ENCODE measurements around the gene DOP1B.

The DOP1B gene

GRCh38 chr21:36156815-36157670 is at the start of gene DOP1B:
DOP1B (plus strand) TSS chr21:36156824; CDS start chr21:36164734, 7,910 bp downstream.
- Histone ChIP-seq H3K4me1 (ENCODE audit: control insufficient read depth, insufficient read depth, low read length) (peaks cover 6% of the 10 kb centered on the region), H3K36me3 (ENCODE audit: control insufficient read depth, insufficient read depth, low read length) (no peaks in the 10 kb centered on the region), H3K27me3 (ENCODE audit: control insufficient read depth, insufficient read depth, low read length) (no peaks in the 10 kb centered on the region), H3K27ac (ENCODE audit: low read depth, low read length) (peak within 1 kb of the TSS; percentile 75), H3K9ac (ENCODE audit: low read length) (peak within 1 kb of the TSS; percentile 94), H3K4me3 (ENCODE audit: low read length) (peak within 1 kb of the TSS; percentile 94)

GRCh38 chr21:36109868-36110267 is 46.8 kb upstream of the DOP1B start:
- H3K27me3 ChIP-seq (ENCODE audit: control insufficient read depth, insufficient read depth, low read length): no peaks in the 10 kb centered on the region
- H3K36me3 ChIP-seq (ENCODE audit: control insufficient read depth, insufficient read depth, low read length): no peaks in the 10 kb centered on the region
- H3K9ac ChIP-seq (ENCODE audit: low read length): no peak overlapping the region
- H3K4me1 ChIP-seq (ENCODE audit: control insufficient read depth, insufficient read depth, low read length): no peaks in the 10 kb centered on the region
- no peak overlapping the region for H3K4me3 ChIP-seq (ENCODE audit: low read length)
- no peak overlapping the region for H3K27ac ChIP-seq (ENCODE audit: low read depth, low read length)

DNA sequence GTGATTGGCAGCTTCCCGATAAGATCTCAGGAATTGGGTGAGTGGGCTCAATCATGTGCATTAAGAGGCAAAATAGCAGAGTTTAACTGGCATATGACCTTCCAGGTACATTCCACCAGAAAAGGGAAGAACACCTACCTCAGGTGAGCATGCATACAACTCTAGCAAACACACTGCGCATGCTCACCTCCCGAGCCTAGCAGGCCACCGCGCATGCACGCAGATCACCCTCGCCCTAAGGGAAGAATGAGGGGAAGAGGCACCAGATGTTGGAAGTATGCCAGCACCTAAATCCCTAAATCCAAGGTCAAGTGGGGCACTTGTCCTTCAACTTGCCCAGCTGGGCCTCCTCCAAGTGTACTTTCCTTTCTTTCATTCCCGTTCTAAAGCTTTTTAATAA is 45.4 kb upstream of the DOP1B start:
- Histone ChIP-seq H3K27ac (ENCODE audit: low read depth, low read length) (no peak overlapping the region), H3K36me3 (ENCODE audit: control insufficient read depth, insufficient read depth, low read length) (no peaks in the 10 kb centered on the region), H3K4me3 (ENCODE audit: low read length) (no peak overlapping the region), H3K4me1 (ENCODE audit: control insufficient read depth, insufficient read depth, low read length) (no peaks in the 10 kb centered on the region), H3K9ac (ENCODE audit: low read length) (no peak overlapping the region), H3K27me3 (ENCODE audit: control insufficient read depth, insufficient read depth, low read length) (no peaks in the 10 kb centered on the region)

- no peak overlapping the region for H3K9ac ChIP-seq (ENCODE audit: low read length)
- no peaks in the 10 kb centered on the region for H3K27me3 ChIP-seq (ENCODE audit: control insufficient read depth, insufficient read depth, low read length)
- H3K4me1 ChIP-seq (ENCODE audit: control insufficient read depth, insufficient read depth, low read length): no peaks in the 10 kb centered on the region
- peak overlapping the region; percentile 7 for H3K4me3 ChIP-seq (ENCODE audit: low read length)
- H3K36me3 ChIP-seq (ENCODE audit: control insufficient read depth, insufficient read depth, low read length): no peaks in the 10 kb centered on the region
- H3K27ac ChIP-seq (ENCODE audit: low read depth, low read length): no peak overlapping the region
Measured at GRCh38 chr21:36113647-36114428, 42.8 kb upstream of the DOP1B start.

- no peaks in the 10 kb centered on the region for H3K4me1 ChIP-seq (ENCODE audit: control insufficient read depth, insufficient read depth, low read length)
- H3K27ac ChIP-seq (ENCODE audit: low read depth, low read length): no peak overlapping the region
Measured at GRCh38 chr21:36115138-36115730, 41.4 kb upstream of the DOP1B start.

DNA sequence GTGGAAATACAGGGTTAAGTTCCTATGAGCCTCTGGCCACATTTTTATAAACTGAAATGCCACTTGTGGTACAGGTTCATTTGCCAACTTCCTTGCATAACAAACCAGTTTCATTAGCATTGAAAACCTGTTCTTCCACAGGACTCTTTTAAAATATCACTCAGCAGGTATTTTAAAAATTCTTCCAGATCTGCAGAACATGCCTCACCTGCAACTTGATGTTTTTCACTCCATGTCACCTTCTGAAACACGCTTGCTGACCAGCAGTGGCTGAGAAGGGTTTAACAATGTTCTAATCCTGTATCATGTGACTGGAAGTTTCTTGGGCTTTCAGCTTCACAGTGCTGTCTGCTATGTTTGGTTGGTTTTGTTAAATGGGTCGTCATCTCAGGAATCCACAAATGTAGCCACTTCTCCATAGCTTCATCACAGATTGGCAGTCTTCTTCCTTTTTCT is 39.3 kb upstream of the DOP1B start:
- Histone ChIP-seq H3K27me3 (ENCODE audit: control insufficient read depth, insufficient read depth, low read length) (no peaks in the 10 kb centered on the region), H3K4me1 (ENCODE audit: control insufficient read depth, insufficient read depth, low read length) (no peaks in the 10 kb centered on the region), H3K36me3 (ENCODE audit: control insufficient read depth, insufficient read depth, low read length) (no peaks in the 10 kb centered on the region), H3K4me3 (ENCODE audit: low read length) (no peak overlapping the region), H3K27ac (ENCODE audit: low read depth, low read length) (no peak overlapping the region), H3K9ac (ENCODE audit: low read length) (no peak overlapping the region)

More at GRCh38 chr21:36115138-36115730, 41.4 kb upstream of the DOP1B start:
- H3K27me3 ChIP-seq (ENCODE audit: control insufficient read depth, insufficient read depth, low read length): no peaks in the 10 kb centered on the region
- H3K36me3 ChIP-seq (ENCODE audit: control insufficient read depth, insufficient read depth, low read length): no peaks in the 10 kb centered on the region
- H3K9ac ChIP-seq (ENCODE audit: low read length): no peak overlapping the region
- H3K4me3 ChIP-seq (ENCODE audit: low read length): no peak overlapping the region

- H3K4me1 ChIP-seq (ENCODE audit: control insufficient read depth, insufficient read depth, low read length): no peaks in the 10 kb centered on the region
- H3K27me3 ChIP-seq (ENCODE audit: control insufficient read depth, insufficient read depth, low read length): no peaks in the 10 kb centered on the region
- no peak overlapping the region for H3K4me3 ChIP-seq (ENCODE audit: low read length)
- no peak overlapping the region for H3K9ac ChIP-seq (ENCODE audit: low read length)
- no peak overlapping the region for H3K27ac ChIP-seq (ENCODE audit: low read depth, low read length)
- no peaks in the 10 kb centered on the region for H3K36me3 ChIP-seq (ENCODE audit: control insufficient read depth, insufficient read depth, low read length)
Measured at GRCh38 chr21:36120304-36120888, 36.2 kb upstream of the DOP1B start.

DNA sequence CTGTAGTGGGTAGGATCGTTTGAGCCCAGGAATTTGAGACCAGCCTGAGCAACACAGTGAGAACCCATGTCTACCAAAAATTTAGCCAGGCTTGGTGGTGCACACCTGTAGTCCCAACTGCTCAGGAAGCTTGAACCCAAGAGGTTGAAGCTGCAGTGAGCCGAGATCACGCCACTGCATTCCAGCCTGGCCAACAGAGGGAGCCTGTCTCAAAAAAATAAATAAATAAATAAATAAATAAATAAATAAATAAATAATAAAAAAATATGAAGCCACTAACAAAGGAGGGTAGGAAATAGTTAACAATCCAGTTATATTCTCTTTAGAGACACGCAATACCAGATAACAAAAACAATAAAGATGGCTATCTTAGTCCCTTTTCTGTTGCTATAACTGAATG is 33.6 kb upstream of the DOP1B start:
- Histone ChIP-seq H3K4me3 (ENCODE audit: low read length) (no peak overlapping the region), H3K36me3 (ENCODE audit: control insufficient read depth, insufficient read depth, low read length) (no peaks in the 10 kb centered on the region), H3K27me3 (ENCODE audit: control insufficient read depth, insufficient read depth, low read length) (no peaks in the 10 kb centered on the region), H3K27ac (ENCODE audit: low read depth, low read length) (no peak overlapping the region), H3K9ac (ENCODE audit: low read length) (no peak overlapping the region), H3K4me1 (ENCODE audit: control insufficient read depth, insufficient read depth, low read length) (no peaks in the 10 kb centered on the region)

GRCh38 chr21:36124395-36124794 is 32.2 kb upstream of the DOP1B start:
- Histone ChIP-seq H3K4me3 (ENCODE audit: low read length) (no peak overlapping the region), H3K36me3 (ENCODE audit: control insufficient read depth, insufficient read depth, low read length) (no peaks in the 10 kb centered on the region), H3K27me3 (ENCODE audit: control insufficient read depth, insufficient read depth, low read length) (no peaks in the 10 kb centered on the region), H3K9ac (ENCODE audit: low read length) (no peak overlapping the region), H3K27ac (ENCODE audit: low read depth, low read length) (no peak overlapping the region), H3K4me1 (ENCODE audit: control insufficient read depth, insufficient read depth, low read length) (no peaks in the 10 kb centered on the region)

- Histone ChIP-seq H3K4me3 (ENCODE audit: low read length) (no peak overlapping the region), H3K36me3 (ENCODE audit: control insufficient read depth, insufficient read depth, low read length) (no peaks in the 10 kb centered on the region), H3K27me3 (ENCODE audit: control insufficient read depth, insufficient read depth, low read length) (no peaks in the 10 kb centered on the region), H3K4me1 (ENCODE audit: control insufficient read depth, insufficient read depth, low read length) (no peaks in the 10 kb centered on the region), H3K27ac (ENCODE audit: low read depth, low read length) (no peak overlapping the region), H3K9ac (ENCODE audit: low read length) (no peak overlapping the region)
Measured at GRCh38 chr21:36125512-36126207, 31.0 kb upstream of the DOP1B start.

DNA sequence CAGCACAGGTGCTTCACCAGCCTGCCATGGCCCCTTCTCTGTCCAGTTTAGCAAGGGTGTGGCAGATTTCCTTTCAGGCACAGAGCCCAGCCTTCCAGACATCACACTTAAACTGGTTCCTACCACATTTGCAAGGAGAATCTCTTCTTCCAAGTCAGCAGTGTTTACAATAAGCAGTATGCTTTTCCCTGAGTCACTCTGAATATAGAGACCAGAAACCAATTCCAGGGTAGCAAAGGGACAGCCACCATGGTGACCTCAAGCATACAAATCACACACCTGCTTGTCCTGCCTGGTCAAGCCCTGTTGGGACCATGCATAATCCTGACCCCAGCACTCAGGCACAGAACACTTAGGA is 30.4 kb upstream of the DOP1B start:
- no peak overlapping the region for H3K4me3 ChIP-seq (ENCODE audit: low read length)
- no peaks in the 10 kb centered on the region for H3K36me3 ChIP-seq (ENCODE audit: control insufficient read depth, insufficient read depth, low read length)
- no peaks in the 10 kb centered on the region for H3K27me3 ChIP-seq (ENCODE audit: control insufficient read depth, insufficient read depth, low read length)
- H3K4me1 ChIP-seq (ENCODE audit: control insufficient read depth, insufficient read depth, low read length): no peaks in the 10 kb centered on the region
- H3K27ac ChIP-seq (ENCODE audit: low read depth, low read length): no peak overlapping the region
- no peak overlapping the region for H3K9ac ChIP-seq (ENCODE audit: low read length)

Measured in rectal smooth muscle tissue (tissue), 1 donor.